ENCODE results near the gene RRAGB. TPM values are rescaled to one million over a fixed set of nuclear protein-coding genes. Genes with fewer than 3 reads are reported as not detected.

RRAGB gene
- 3.3 and 13.7 TPM in 2 replicates for total RNA-seq

GRCh38 chrX:55717521-55718497, at the start of gene RRAGB:
TSS of gene RRAGB (plus strand) at chrX:55717749. CDS start at chrX:55718328, 579 bp downstream.

Other genes starting within 250 kb of the RRAGB start
- gene USP51, start 227.9 kb upstream of the RRAGB start, total RNA-seq, result 0.65 and 3.3 TPM in 2 replicates
- gene FOXR2, start 94.3 kb upstream of the RRAGB start, total RNA-seq, result not detected in 2 replicates